Measurements from ENCODE around the gene TEX52.

TEX52 gene

GRCh38 chr12:2826721-2827515, 29.9 kb downstream of the TEX52 start:
- no peak for DNase-seq

DNA sequence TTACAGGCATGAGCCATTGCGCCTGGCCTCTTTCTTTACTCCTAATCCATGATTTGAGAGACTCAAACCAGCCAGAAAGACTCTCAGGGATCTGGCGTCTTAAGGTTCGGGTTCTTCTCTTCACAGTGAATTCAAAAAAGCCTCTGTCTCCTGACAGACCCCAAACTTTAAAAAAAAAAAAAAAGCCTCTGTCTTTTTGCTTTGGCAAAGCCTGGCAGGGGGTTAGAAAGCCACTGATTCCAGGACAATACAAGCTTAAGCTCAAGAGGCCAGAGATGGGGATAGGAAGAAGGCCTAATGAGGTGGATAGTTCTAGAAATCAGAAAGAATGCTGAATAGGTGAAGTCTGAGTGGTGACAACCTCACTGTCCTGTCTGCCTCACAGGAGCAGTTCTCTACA, 30.8 kb downstream of the TEX52 start:
- no peak for DNase-seq

- DNase-seq, result no peak
These were observed 31.7 kb downstream of the TEX52 start for GRCh38 chr12:2825132-2825531.

- DNase-seq, result no peak
These were observed 32.3 kb downstream of the TEX52 start for GRCh38 chr12:2824541-2824940.

GRCh38 chr12:2823483-2823882, 33.4 kb downstream of the TEX52 start:
- DNase-seq, result no peak

- no peak for DNase-seq
These were observed 36.4 kb downstream of the TEX52 start for GRCh38 chr12:2820432-2820831.

DNA sequence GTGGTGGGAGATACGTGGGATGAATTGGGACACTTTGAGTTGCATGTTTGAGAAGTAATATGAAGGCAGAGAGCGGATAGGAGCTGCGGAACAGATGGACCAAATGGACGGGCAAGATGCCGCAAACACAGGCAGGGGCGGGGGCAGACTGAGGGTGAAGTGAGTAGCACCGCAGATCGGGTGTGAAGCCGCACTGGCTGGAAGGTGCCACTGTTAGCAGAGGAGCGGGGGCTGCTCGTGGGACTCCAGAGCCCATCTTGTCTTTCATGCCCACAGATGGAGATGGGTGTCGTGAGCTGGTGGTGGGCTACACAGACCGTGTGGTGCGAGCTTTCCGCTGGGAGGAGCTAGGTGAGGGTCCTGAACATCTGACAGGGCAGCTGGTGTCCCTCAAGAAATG, 37.0 kb downstream of the TEX52 start:
- DNase-seq, result no peak

GRCh38 chr12:2813214-2814185, 43.3 kb downstream of the TEX52 start:
- peak in 1 of 4 experiments; percentile 10 for DNase-seq

- DNase-seq, result peak; percentile 86 to 94 (median 92)
These were observed 44.3 kb downstream of the TEX52 start, which contains the start of gene ITFG2 for GRCh38 chr12:2812290-2813213. ITFG2 (plus strand) TSS chr12:2812668; CDS start chr12:2812761, 93 bp downstream.

GRCh38 chr12:2811801-2812200, 45.0 kb downstream of the TEX52 start:
- DNase-seq, result no peak

DNA sequence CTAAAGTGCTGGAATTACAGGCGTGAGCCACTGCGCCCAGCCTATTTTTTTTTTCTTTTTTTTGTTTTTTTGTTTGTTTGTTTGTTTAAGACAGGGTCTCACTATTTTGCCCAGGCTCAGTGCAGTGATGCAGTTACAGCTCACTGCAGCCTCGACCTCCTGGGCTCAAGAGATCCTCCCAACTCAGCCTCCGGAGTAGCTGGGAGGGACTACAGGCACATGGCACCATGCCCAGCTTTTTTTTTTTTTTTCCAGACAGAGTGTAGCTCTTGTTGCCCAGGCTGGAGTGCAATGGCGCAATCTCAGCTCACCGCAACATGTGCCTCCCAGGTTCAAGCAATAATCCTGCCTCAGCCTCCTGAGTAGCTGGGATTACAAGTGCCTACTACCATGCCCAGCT, 50.1 kb downstream of the TEX52 start:
- no peak for DNase-seq

DNA sequence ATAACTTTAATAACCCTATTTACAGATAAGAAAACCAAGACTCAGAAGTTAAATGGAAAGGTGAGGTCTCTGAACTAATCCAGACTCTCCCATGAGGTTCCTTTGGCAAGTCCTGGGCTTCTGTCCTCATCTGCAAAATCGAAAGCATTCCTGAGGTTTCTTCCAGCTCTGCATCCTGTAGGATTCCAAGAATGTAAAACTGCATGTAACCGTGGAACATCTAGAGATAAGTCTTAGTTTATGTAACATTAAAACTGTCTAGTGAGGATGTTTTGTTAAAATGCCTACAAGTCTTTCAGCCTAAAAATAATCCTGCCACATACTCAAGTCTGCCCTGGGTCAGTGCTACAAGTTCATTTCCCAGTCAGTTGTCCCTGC, 51.7 kb downstream of the TEX52 start:
- DNase-seq, result no peak

GRCh38 chr12:2804393-2805142, 52.3 kb downstream of the TEX52 start:
- no peak for DNase-seq

DNA sequence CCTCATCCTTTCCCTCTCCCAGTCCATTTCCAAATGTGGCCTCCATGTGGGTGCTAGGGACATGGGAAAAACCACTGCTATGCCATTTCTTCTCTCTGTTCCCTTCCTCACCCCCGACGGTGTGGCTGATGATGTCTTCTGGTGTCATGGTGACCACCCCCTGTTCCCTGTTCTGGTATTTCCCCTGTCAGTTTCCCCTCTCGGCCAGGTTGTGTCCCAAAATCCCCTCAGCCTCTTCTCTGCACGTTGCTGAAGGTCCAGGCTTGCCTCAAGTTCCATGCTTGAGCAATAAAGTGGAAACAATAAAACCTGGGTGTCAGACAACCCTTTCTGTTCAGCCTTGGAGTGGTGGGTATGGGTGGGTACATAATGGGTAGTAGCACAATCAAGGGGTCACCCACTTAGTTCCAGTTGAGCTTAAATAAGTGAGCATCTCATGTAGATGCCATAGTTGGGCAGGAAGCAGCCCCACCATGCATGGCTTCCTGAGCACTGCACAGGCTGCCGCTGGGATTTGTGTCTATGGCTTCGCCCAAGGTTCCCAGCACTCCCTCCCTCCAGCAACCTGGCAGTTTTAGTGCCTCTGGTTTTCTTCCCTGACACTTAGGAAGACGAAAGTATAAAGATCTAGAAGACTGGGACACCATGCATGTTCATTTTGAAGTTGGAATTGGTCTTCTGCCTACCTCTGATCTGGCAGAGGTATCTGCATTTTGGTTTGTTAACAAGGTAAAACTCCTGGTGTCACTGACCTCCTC, 53.0 kb downstream of the TEX52 start:
- no peak for DNase-seq

DNA sequence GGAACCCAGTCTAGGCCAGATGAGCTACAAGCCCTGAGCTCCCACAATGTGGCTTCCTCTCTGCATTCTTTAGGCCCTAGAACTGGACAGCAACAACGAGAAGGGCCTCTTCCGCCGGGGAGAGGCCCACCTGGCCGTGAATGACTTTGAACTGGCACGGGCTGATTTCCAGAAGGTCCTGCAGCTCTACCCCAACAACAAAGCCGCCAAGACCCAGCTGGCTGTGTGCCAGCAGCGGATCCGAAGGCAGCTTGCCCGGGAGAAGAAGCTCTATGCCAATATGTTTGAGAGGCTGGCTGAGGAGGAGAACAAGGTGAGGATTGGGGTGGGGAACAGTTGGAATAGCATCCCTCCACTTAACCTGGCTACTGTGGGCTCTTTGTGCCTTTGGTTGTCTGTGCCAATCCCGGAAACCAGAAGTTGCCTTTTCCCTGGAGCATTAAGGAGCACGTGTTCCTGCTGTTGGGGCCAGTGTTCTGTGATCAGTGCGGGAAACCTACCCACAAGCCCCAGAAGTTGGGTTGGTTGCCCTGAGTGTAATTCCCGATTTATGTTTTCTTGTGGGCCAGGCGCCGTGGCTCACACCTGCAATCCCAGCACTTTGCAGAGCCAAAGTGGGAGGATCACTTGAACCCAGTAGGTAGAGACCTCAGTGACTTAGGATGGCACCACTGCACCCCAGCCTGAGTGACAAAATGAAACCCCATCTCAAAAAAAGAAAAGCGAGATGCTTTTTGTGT, 55.6 kb downstream of the TEX52 start:
- DNase-seq, result no peak

- DNase-seq, result no peak
These were observed 56.7 kb downstream of the TEX52 start for GRCh38 chr12:2800046-2800570.
